AG10803 (cell line): ENCODE results near the gene HPN.
"Not testable (repeated sequence)": the region's sequence is repeated elsewhere in the genome, so short reads cannot be mapped to it uniquely, and the experiment has no call there.

Experiments
- DNase-seq: peaks from one replicate; pipeline ENCODE4 v3.0.0; 2010; ENCODE audit warnings: low read depth
- H3K4me3 ChIP-seq: 2 replicates; pipeline ENCODE4 v1.5.1; 2011; ENCODE audit warnings: mild to moderate bottlenecking, low read length, control low read depth
- CTCF ChIP-seq: conservative IDR thresholded peaks from 2 replicates; pipeline ENCODE4 v1.5.1; 2011; ENCODE audit warnings: mild to moderate bottlenecking, low read length, control low read depth, inconsistent platforms

Gene HPN

GRCh38 chr19:35011091-35011689 is 30.3 kb upstream of the HPN start:
- no peak overlapping the region for H3K4me3 ChIP-seq
- no peak for TF ChIP-seq CTCF
- no peak for DNase-seq

GRCh38 chr19:35011737-35012682 is 29.5 kb upstream of the HPN start:
- H3K4me3 ChIP-seq, result no peak overlapping the region
- no peak for DNase-seq
- TF ChIP-seq CTCF, result no peak

- TF ChIP-seq CTCF, result peak; percentile 78
- DNase-seq, result peak; percentile 38
- H3K4me3 ChIP-seq, result no peak overlapping the region
These were observed 28.3 kb upstream of the HPN start for GRCh38 chr19:35013041-35013819.

GRCh38 chr19:35013820-35014754 is 27.4 kb upstream of the HPN start:
- no peak for TF ChIP-seq CTCF
- no peak overlapping the region for H3K4me3 ChIP-seq
- DNase-seq, result no peak

GRCh38 chr19:35014774-35015173 is 26.7 kb upstream of the HPN start:
- DNase-seq, H3K4me3 ChIP-seq: not testable (repeated sequence)

GRCh38 chr19:35015270-35015953 is 26.1 kb upstream of the HPN start:
- H3K4me3 ChIP-seq, result no peak overlapping the region
- no peak for TF ChIP-seq CTCF
- peak; percentile 9 for DNase-seq
